Lung (tissue), 12 donors: ENCODE data around the gene RETN. TPM values are rescaled to one million over a fixed set of nuclear protein-coding genes. Genes with fewer than 3 reads are reported as not detected.

Experiments
- ATAC-seq: fragments of 200-7000 bp; cut with Tn5 transposase; one replicate; pipeline ENCODE4 v1.9.1; 2020; ENCODE audit warnings: moderate number of reproducible peaks; ENCODE audit not compliant: insufficient read depth, low FRiP score
- DNase-seq, 3 donors: peaks; one replicate each; pipeline ENCODE4 v3.0.0-alpha.2; 2013 to 2017
- H3K27ac ChIP-seq, 2 donors: one replicate each; pipeline ENCODE4 v1.5.1; 2013; ENCODE audit warnings: mild to moderate bottlenecking in 2 of 2, moderate library complexity in 2 of 2, control low read depth in 1 of 2, inconsistent platforms in 1 of 2, low read depth in 1 of 2, low read length in 1 of 2
- H3K27me3 ChIP-seq, 3 donors: one replicate each; pipeline ENCODE4 v1.5.1; 2013; ENCODE audit warnings: low read length in 2 of 3; ENCODE audit not compliant: control insufficient read depth in 3 of 3, insufficient read depth in 3 of 3
- H3K36me3 ChIP-seq, 4 donors: one replicate each; pipeline ENCODE4 v1.5.1; 2013; ENCODE audit warnings: low read length in 4 of 4, mild to moderate bottlenecking in 1 of 4, moderate library complexity in 1 of 4; ENCODE audit not compliant: control insufficient read depth in 4 of 4, insufficient read depth in 4 of 4
- H3K4me1 ChIP-seq, 5 donors: one replicate each; pipeline ENCODE4 v1.5.1; 2013; ENCODE audit warnings: low read length in 5 of 5, mild to moderate bottlenecking in 2 of 5, moderate library complexity in 1 of 5; ENCODE audit not compliant: control insufficient read depth in 5 of 5, insufficient read depth in 5 of 5
- H3K4me3 ChIP-seq: one replicate; pipeline ENCODE4 v1.5.1; 2013; ENCODE audit warnings: mild to moderate bottlenecking, control low read depth, moderate library complexity
- H3K9ac ChIP-seq, 2 donors: one replicate each; pipeline ENCODE4 v1.5.1; 2013; ENCODE audit warnings: low read length in 2 of 2, control low read depth in 1 of 2; ENCODE audit not compliant: insufficient read depth in 1 of 2
- H3K9me3 ChIP-seq, 4 donors: one replicate each; pipeline ENCODE4 v1.5.1; 2013; ENCODE audit warnings: low read length in 3 of 4, mild to moderate bottlenecking in 1 of 4, moderate library complexity in 1 of 4; ENCODE audit not compliant: control insufficient read depth in 4 of 4, insufficient read depth in 3 of 4
- CTCF ChIP-seq: IDR thresholded peaks from 2 replicates; pipeline ENCODE4 v1.5.1; 2012; ENCODE audit warnings: mild to moderate bottlenecking; ENCODE audit errors: control extremely low read depth, extremely low read depth
- WGBS, 2 donors: extraction: QIAGEN DNeasy Blood & Tissue Kit; methylation state at CpG; one replicate each; pipeline ENCODE4 v1.1.7; 2013; 5-methylcytosine and 5-hydroxymethylcytosine counted together
- polyA plus RNA-seq, 2 donors: library from polyadenylated mRNA; stranded (reverse); fragments of 200-250 nt; gene quantifications; one replicate each; pipeline ENCODE4 v1.2.1, GENCODE V29; 2013
- total RNA-seq, 2 donors: library from RNA; depleted of rRNA in 1 of 2; stranded (reverse); fragments of >200 nt in 1 of 2; gene quantifications; one replicate each; pipeline ENCODE4 v1.2.1, GENCODE V29; 2014 to 2021
- donor health status: control.
- donor health status: control.
- donor health status: Bipolar disorder and iron deficiency.
- donor health status: healthy.
- donor health status: DM: yes; HTN: yes; CAD: no.

Gene RETN
- total and polyA plus RNA-seq, 4 donors: 2.9 to 1,168 (median 58.3) TPM

GRCh38 chr19:7687177-7687576 lies 18.3 kb downstream of the RETN start:
- H3K4me1 ChIP-seq: peaks cover 0 to 2% (median 0%) of the 10 kb centered on the region in 5 donors
- no peak for ATAC-seq
- no peak overlapping the region for H3K27ac ChIP-seq
- peaks cover 0 to 5% (median 0%) of the 10 kb centered on the region in 4 donors for H3K9me3 ChIP-seq
- DNase-seq: no peak
- no peak overlapping the region for H3K9ac ChIP-seq
- peaks cover 0 to 5% (median 0%) of the 10 kb centered on the region in 3 donors for H3K27me3 ChIP-seq
- H3K36me3 ChIP-seq: peaks cover 0 to 15% (median 4%) of the 10 kb centered on the region in 4 donors
- H3K4me3 ChIP-seq: no peak overlapping the region
- WGBS, 2 donors: 88 to 93% methylated on average over 12 of the region's 12 CpGs
- no peak for TF ChIP-seq CTCF

DNA sequence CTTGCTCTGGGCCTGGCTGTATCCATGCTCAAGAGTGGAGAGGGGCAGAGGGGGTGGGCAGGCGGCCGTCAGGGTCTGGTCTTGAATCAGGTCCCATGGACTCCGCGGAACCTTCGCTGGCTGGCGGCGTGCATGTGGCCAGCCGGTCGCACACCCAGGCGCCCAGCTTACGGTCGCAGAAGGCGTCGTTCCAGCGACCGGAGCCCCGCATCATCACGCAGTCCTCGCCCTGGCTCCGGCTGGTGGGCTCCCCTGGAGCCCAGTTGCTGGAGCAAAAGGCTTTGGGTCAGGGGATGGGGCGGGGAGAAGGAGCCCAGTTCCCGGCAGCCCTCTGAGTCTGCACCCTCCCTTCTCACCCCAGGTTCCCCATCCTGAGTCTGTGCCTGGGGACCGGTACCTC lies 20.3 kb downstream of the RETN start:
- Histone ChIP-seq H3K27me3 (peaks cover 0 to 5% (median 0%) of the 10 kb centered on the region in 3 donors), H3K9ac (no peak overlapping the region), H3K4me1 (no peaks in the 10 kb centered on the region), H3K4me3 (no peak overlapping the region), H3K36me3 (peaks cover 0 to 2% (median 0%) of the 10 kb centered on the region in 4 donors), H3K27ac (no peak overlapping the region), H3K9me3 (peaks cover 0 to 8% (median 0%) of the 10 kb centered on the region in 4 donors)
- WGBS, 2 donors: 27 to 37% methylated on average over 23 of the region's 23 CpGs
- ATAC-seq (no peak), DNase-seq (no peak)
- TF ChIP-seq CTCF: no peak

DNA sequence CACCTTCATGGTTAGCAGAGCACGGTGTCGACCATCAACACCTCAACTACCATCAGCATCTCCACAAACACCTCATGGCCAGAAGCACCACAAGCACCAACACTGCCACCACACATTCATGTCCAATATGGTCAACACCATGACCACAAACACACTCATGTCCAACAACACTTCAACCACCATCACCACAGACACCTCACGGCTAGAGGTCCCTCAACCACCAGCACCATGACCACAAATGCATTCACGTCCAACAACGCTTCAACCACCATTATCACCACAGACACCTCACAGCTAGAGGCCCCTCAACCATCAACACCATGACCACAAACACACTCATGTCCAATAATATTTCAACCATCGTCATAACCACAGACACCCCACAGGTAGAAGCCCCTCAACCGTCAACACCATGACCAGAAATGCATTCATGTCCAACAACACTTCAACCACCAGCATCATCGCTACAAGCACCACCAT lies 22.0 kb downstream of the RETN start:
- no peak for DNase-seq
- peaks cover 0 to 5% (median 0%) of the 10 kb centered on the region in 3 donors for H3K27me3 ChIP-seq
- no peaks in the 10 kb centered on the region for H3K36me3 ChIP-seq
- 79 to 80% methylated on average over 8 of the region's 8 CpGs for WGBS, 2 donors
- ATAC-seq: no peak
- no peak for TF ChIP-seq CTCF
- peaks cover 0 to 8% (median 0%) of the 10 kb centered on the region in 4 donors for H3K9me3 ChIP-seq
- no peaks in the 10 kb centered on the region for H3K4me1 ChIP-seq
- no peak overlapping the region for H3K27ac ChIP-seq
- no peak overlapping the region for H3K4me3 ChIP-seq
- H3K9ac ChIP-seq: no peak overlapping the region

- Histone ChIP-seq H3K36me3 (no peaks in the 10 kb centered on the region), H3K9me3 (peaks cover 0 to 8% (median 0%) of the 10 kb centered on the region in 4 donors), H3K9ac (no peak overlapping the region), H3K27me3 (peaks cover 0 to 5% (median 0%) of the 10 kb centered on the region in 3 donors), H3K27ac (no peak overlapping the region), H3K4me1 (no peaks in the 10 kb centered on the region), H3K4me3 (no peak overlapping the region)
- ATAC-seq (no peak), DNase-seq (no peak)
- no peak for TF ChIP-seq CTCF
Observed at GRCh38 chr19:7691497-7691896, 22.6 kb downstream of the RETN start.
